Endothelial cell of umbilical vein (primary cell): ENCODE data around the gene JCHAIN. TPM values are rescaled to one million over a fixed set of nuclear protein-coding genes. Genes with fewer than 3 reads are reported as not detected.
A peak's percentile ranks its signal among the peaks of the same experiment; 100 is the strongest.

Source experiments
- BruUV-seq: library from RNA; stranded (reverse); fragments of 400-500 nt; replicated peaks from 2 replicates; lab custom pipeline; 2021; lab: Mats Ljungman, UMichigan
- CTCF ChIA-PET: fragments of 300-600, 350-600 bp; sonication (Branson Sonifier 250); formaldehyde crosslinking; loops from one replicate; lab custom pipeline; 2021; ENCODE audit warnings: antibody characterized with exemption, inconsistent platforms; lab: Charles Lee
- POLR2A ChIA-PET: fragments of 300-600, 350-600 bp; sonication (Branson Sonifier 250); formaldehyde crosslinking; loops from one replicate; lab custom pipeline; 2021; ENCODE audit warnings: antibody characterized with exemption, inconsistent platforms; lab: Charles Lee
- DNase-seq: peaks from one replicate; pipeline ENCODE4 v3.0.0-alpha.2; 2011; ENCODE audit warnings: low read depth, low spot score
- FAIRE-seq: peaks from 2 replicates; lab custom pipeline; 2011; peaks lifted over from hg19 to GRCh38; lab: Jason Lieb, UNC
- H2AFZ ChIP-seq: 2 replicates; pipeline ENCODE4 v1.6.0; 2012; ENCODE audit warnings: low read depth, low read length, control low read depth, inconsistent platforms
- H3K27ac ChIP-seq: 2 replicates; pipeline ENCODE4 v1.5.1; 2011; ENCODE audit warnings: low read depth, mild to moderate bottlenecking, control low read depth, low read length, moderate library complexity; ENCODE audit not compliant: insufficient read depth
- H3K27me3 ChIP-seq, 2 experiments: 2 replicates each; pipeline versions ENCODE4 v1.6.0 to v1.6.1; 2011; ENCODE audit warnings: low read length in 2 of 2, mixed read lengths in 1 of 2; ENCODE audit not compliant: control insufficient read depth in 2 of 2, insufficient read depth in 2 of 2
- H3K36me3 ChIP-seq, 2 experiments: 2 replicates in 1 of 2; 3 replicates in 1 of 2; pipeline ENCODE4 v1.5.1; 2011; ENCODE audit warnings: low read length in 2 of 2, mild to moderate bottlenecking in 1 of 2, moderate library complexity in 1 of 2; ENCODE audit not compliant: control insufficient read depth in 2 of 2, insufficient read depth in 2 of 2; ENCODE audit errors: extremely low read depth in 1 of 2
- H3K4me1 ChIP-seq: 3 replicates; pipeline ENCODE4 v1.5.1; 2011; ENCODE audit warnings: mild to moderate bottlenecking, low read length; ENCODE audit not compliant: control insufficient read depth, insufficient read depth; ENCODE audit errors: extremely low read depth
- H3K4me2 ChIP-seq: 2 replicates; pipeline ENCODE4 v1.6.1; 2011; ENCODE audit warnings: low read length, control low read depth, mixed read lengths; ENCODE audit not compliant: insufficient read depth
- H3K4me3 ChIP-seq, 3 experiments: fragments of 200-600 bp in 1 of 3; sonication (generic), shearing (Covaris generic) in 1 of 3; replicated peaks in 1 of 3; 2 replicates each; pipeline ENCODE4 v1.5.1; 2011 to 2016; ENCODE audit warnings: control low read depth in 3 of 3, low read length in 3 of 3, mild to moderate bottlenecking in 2 of 3, inconsistent platforms in 1 of 3, low read depth in 1 of 3, moderate library complexity in 1 of 3; ENCODE audit not compliant: insufficient read depth in 1 of 3
- H3K79me2 ChIP-seq: 2 replicates; pipeline ENCODE4 v1.6.0; 2012; ENCODE audit warnings: low read length, inconsistent platforms; ENCODE audit not compliant: control insufficient read depth, insufficient read depth
- H3K9ac ChIP-seq: replicated peaks from 2 replicates; pipeline ENCODE3; 2011; ENCODE audit warnings: low read length, control low read depth; ENCODE audit not compliant: insufficient read depth; ENCODE audit errors: extremely low read depth
- H3K9me1 ChIP-seq: replicated peaks from 3 replicates; pipeline ENCODE4 v1.6.0; 2011; ENCODE audit warnings: mild to moderate bottlenecking, low read length; ENCODE audit not compliant: control insufficient read depth, insufficient read depth; ENCODE audit errors: extremely low read depth
- H3K9me3 ChIP-seq: replicated peaks from 2 replicates; pipeline ENCODE4 v1.5.1; 2012; ENCODE audit warnings: low read length, inconsistent platforms; ENCODE audit not compliant: control insufficient read depth, insufficient read depth
- H4K20me1 ChIP-seq: replicated peaks from 2 replicates; pipeline ENCODE3; 2011; ENCODE audit warnings: mild to moderate bottlenecking, low read length; ENCODE audit not compliant: control insufficient read depth, insufficient read depth; ENCODE audit errors: extremely low read depth
- CTCF ChIP-seq, 2 donors: IDR thresholded peaks; 1 replicate in 1 of 2; 2 replicates in 1 of 2; pipeline ENCODE4 v1.5.1; 2011; ENCODE audit warnings: low read length in 2 of 2, mild to moderate bottlenecking in 2 of 2, moderate library complexity in 2 of 2, control low read depth in 1 of 2, inconsistent platforms in 1 of 2, low read depth in 1 of 2; ENCODE audit not compliant: insufficient read depth in 1 of 2; ENCODE audit errors: extremely low read depth in 1 of 2
- FOS ChIP-seq: IDR thresholded peaks from 2 replicates; pipeline ENCODE4 v1.6.1; 2011; ENCODE audit warnings: mild to moderate bottlenecking, low read length, moderate library complexity, borderline replicate concordance; ENCODE audit not compliant: insufficient read depth
- GATA2 ChIP-seq: IDR thresholded peaks from 2 replicates; pipeline ENCODE4 v1.7.0; 2011; ENCODE audit warnings: low read depth, mild to moderate bottlenecking, moderate library complexity, mixed read lengths, low read length; ENCODE audit not compliant: insufficient read length, insufficient read depth
- MAX ChIP-seq: IDR thresholded peaks from 2 replicates; pipeline ENCODE4 v1.6.1; 2011; ENCODE audit not compliant: insufficient read depth, insufficient read length
- MYC ChIP-seq: IDR thresholded peaks from one replicate; pipeline ENCODE4 v1.6.1; 2011; ENCODE audit warnings: mild to moderate bottlenecking, low read depth, low read length
- POLR2A ChIP-seq: IDR thresholded peaks from 2 replicates; pipeline ENCODE4 v1.6.1; 2012; ENCODE audit warnings: low read depth, mild to moderate bottlenecking, control low read depth, low read length
- POLR2AphosphoS5 ChIP-seq: IDR thresholded peaks from 2 replicates; pipeline ENCODE4 v1.6.1; 2012; ENCODE audit warnings: low read depth, mild to moderate bottlenecking, control low read depth, low read length, moderate library complexity; ENCODE audit not compliant: insufficient read depth
- dilution Hi-C: fragments of 300-500 bp; cut with MboI; formaldehyde crosslinking; loops from one replicate; pipeline ENCODE4 v1.15.0; 2019; ENCODE audit warnings: low sequenced_read_pairs; ENCODE audit not compliant: extremely low pct_ligation_motif_present
- intact Hi-C: fragments of 100-400 bp; cut with micrococcal nuclease; formaldehyde crosslinking; loops from one replicate; pipeline ENCODE4 v1.10.0; 2022
- polyA plus RNA-seq, 4 experiments: library from polyadenylated mRNA; depleted of rRNA in 3 of 4; stranded (reverse) in 3 of 4; unstranded in 1 of 4; fragments of >200 nt; gene quantifications; 2 replicates each; pipeline versions ENCODE4 v1.2.1 to v1.2.3, GENCODE V29; 2011 to 2012; ENCODE audit warnings: missing spikeins in 1 of 4
- total RNA-seq: library from RNA; stranded (reverse); gene quantifications from 2 replicates; pipeline ENCODE4 v1.2.3, GENCODE V29; 2021

The JCHAIN gene
- total and polyA plus RNA-seq, 2 donors (not counting 3 experiments of a cell fraction or from before 2014, with no cell fraction given): not detected

- Histone ChIP-seq H3K4me3 (peak overlapping the region; percentile 73 to 93 (median 89)), H4K20me1 (no peaks in the 10 kb centered on the region), H3K79me2 (peaks cover 34% of the 10 kb centered on the region), H3K36me3 (no peaks in the 10 kb centered on the region), H3K4me2 (peak overlapping the region; percentile 100), H3K27ac (peak overlapping the region; percentile 85), H3K9ac (peak overlapping the region; percentile 86), H3K4me1 (peaks cover 20% of the 10 kb centered on the region), H3K9me3 (no peaks in the 10 kb centered on the region), H3K27me3 (no peaks in the 10 kb centered on the region), H3K9me1 (peaks cover 3% of the 10 kb centered on the region), H2AFZ (peak overlapping the region; percentile 100)
- CTCF ChIA-PET: interaction anchor here (0.8 to 4.2 kb wide), 16 partner anchors 11 to 480 kb away, joined by 3 to 25 read pairs (median 4); partner anchors contain the start of genes DCK, GRSF1, RUFY3 and UTP3
- dilution Hi-C loops: no loop called here
- TSS peak; percentile 86 for BruUV-seq
- TF ChIP-seq POLR2A (peak; percentile 27), FOS (no peak), MYC (no peak), GATA2 (no peak), MAX (no peak), CTCF (IDR thresholded peaks at IDR 0.05; ENCODE audit: extremely low read depth in 1 of 2, insufficient read depth in 1 of 2, low read depth in 1 of 2, low read length in 2 of 2) (peak in 1 of 2 donors; percentile 51), POLR2AphosphoS5 (peak; percentile 48)
- intact Hi-C loops: loop anchor here (1.0 kb wide), 2 partner anchors 16 to 198 kb away; partner anchors contain the start of genes MOB1B and UTP3
- FAIRE-seq (peak; percentile 33), DNase-seq (peak; percentile 81)
- POLR2A ChIA-PET: interaction anchor here (0.6 to 2.2 kb wide), 4 partner anchors 15 to 198 kb away, joined by 3 to 12 read pairs (median 4); partner anchors contain the start of genes MOB1B and UTP3
Observed at GRCh38 chr4:70704215-70704930, 38.1 kb upstream of the JCHAIN start.
